GM18508 (cell line): ENCODE data around the gene CCDC152.
"Not testable (repeated sequence)": the region's sequence is repeated elsewhere in the genome, so short reads cannot be mapped to it uniquely, and the experiment has no call there.

Experiments used
- ATAC-seq: cut with Tn5 transposase; IDR thresholded peaks from one replicate; pipeline ENCODE4 v1.9.1; 2021; ENCODE audit warnings: moderate number of reproducible peaks; ENCODE audit not compliant: insufficient read depth, unreplicated experiment

The CCDC152 gene

GRCh38 chr5:42810834-42811590 is 54.4 kb downstream of the CCDC152 start:
- no peak for ATAC-seq

GRCh38 chr5:42811591-42812446 is 55.2 kb downstream of the CCDC152 start, which contains the start of gene SELENOP:
SELENOP (minus strand) TSS chr5:42811892; CDS start chr5:42808353, 3,539 bp downstream.
- ATAC-seq: no peak

GRCh38 chr5:42812620-42813019 is 56.0 kb downstream of the CCDC152 start:
- ATAC-seq: no peak

GRCh38 chr5:42813533-42813932 is 56.9 kb downstream of the CCDC152 start:
- ATAC-seq: no peak

- ATAC-seq: not testable (repeated sequence)
Measured at GRCh38 chr5:42816546-42816945, 59.9 kb downstream of the CCDC152 start.

- ATAC-seq: no peak
Measured at GRCh38 chr5:42819745-42820144, 63.1 kb downstream of the CCDC152 start.

- ATAC-seq: no peak
Measured at GRCh38 chr5:42822548-42822947, 65.9 kb downstream of the CCDC152 start.

GRCh38 chr5:42824347-42824976 is 67.8 kb downstream of the CCDC152 start:
- no peak for ATAC-seq

- ATAC-seq: no peak
Measured at GRCh38 chr5:42825422-42826148, 69.0 kb downstream of the CCDC152 start.

- ATAC-seq: no peak
Measured at GRCh38 chr5:42826757-42827515, 70.3 kb downstream of the CCDC152 start.

- ATAC-seq: no peak
Measured at GRCh38 chr5:42828671-42829070, 72.1 kb downstream of the CCDC152 start.

- ATAC-seq: no peak
Measured at GRCh38 chr5:42830924-42831323, 74.3 kb downstream of the CCDC152 start.

- ATAC-seq: no peak
Measured at GRCh38 chr5:42832060-42832459, 75.4 kb downstream of the CCDC152 start.

- no peak for ATAC-seq
Measured at GRCh38 chr5:42836070-42836769, 79.6 kb downstream of the CCDC152 start.

GRCh38 chr5:42837601-42838000 is 81.0 kb downstream of the CCDC152 start:
- ATAC-seq: no peak

GRCh38 chr5:42839196-42839595 is 82.6 kb downstream of the CCDC152 start:
- no peak for ATAC-seq

GRCh38 chr5:42840269-42840668 is 83.7 kb downstream of the CCDC152 start:
- no peak for ATAC-seq

GRCh38 chr5:42840842-42841567 is 84.4 kb downstream of the CCDC152 start:
- no peak for ATAC-seq
